ENCODE results near the gene NAALADL2. TPM values are rescaled to one million over a fixed set of nuclear protein-coding genes. Genes with fewer than 3 reads are reported as not detected.

The NAALADL2 gene
- total and polyA plus RNA-seq, 2 of the 4 experiments (the other 2 are of a cell fraction): 3.8 to 19.2 TPM

GRCh38 chr3:175002732-175003143 is 143.6 kb downstream of the NAALADL2 start:
- Histone ChIP-seq H2BK20ac (ENCODE audit: low read depth, low read length) (peak overlapping the region; percentile 99), H3K27me3 (ENCODE audit: control insufficient read depth, insufficient read depth, low read length) (no peaks in the 10 kb centered on the region), H3K56ac (ENCODE audit: extremely low read depth, insufficient read depth, low read length) (peak overlapping the region; percentile 97), H3K4me2 (ENCODE audit: low read depth, low read length) (no peak overlapping the region), H3K36me3 (ENCODE audit: control insufficient read depth, insufficient read depth, low read length) (no peaks in the 10 kb centered on the region), H3K9ac (ENCODE audit: low read depth, low read length) (no peak overlapping the region), H2BK120ac (ENCODE audit: low read depth, low read length) (peak overlapping the region; percentile 99), H2BK15ac (ENCODE audit: low read depth, low read length) (peak overlapping the region; percentile 7; the same call in 1 of the 3 replicates), H3K9me3 (ENCODE audit: control insufficient read depth, insufficient read depth, low read length) (no peaks in the 10 kb centered on the region), H2AK5ac (ENCODE audit: low read depth, low read length) (no peak overlapping the region), H2BK5ac (ENCODE audit: low read depth, low read length, poor library complexity, severe bottlenecking) (peak overlapping the region; percentile 99), H3K27ac (ENCODE audit: insufficient read depth, low read length) (peak overlapping the region; percentile 98; the same call in 1 of the 2 replicates), H3K23ac (ENCODE audit: low read depth, low read length) (peak overlapping the region; percentile 92), H3K4ac (ENCODE audit: low read depth, low read length) (peak overlapping the region; percentile 98), H4K20me1 (ENCODE audit: insufficient read depth, low read length) (no peaks in the 10 kb centered on the region), H2AK9ac (replicated peaks; ENCODE audit: low read depth, low read length, poor library complexity) (no peak overlapping the region), H3K4me3 (ENCODE audit: insufficient read depth, low read depth, low read length) (no peak overlapping the region), H3K18ac (ENCODE audit: low read depth, low read length) (no peak overlapping the region), H3K79me1 (ENCODE audit: low read depth in 1 of 2, low read length in 2 of 2) (no peaks in the 10 kb centered on the region), H3K9me1 (ENCODE audit: insufficient read depth, low read length) (no peaks in the 10 kb centered on the region), H4K8ac (ENCODE audit: low read depth in 2 of 2, low read length in 2 of 2) (peak overlapping the region; percentile 80 to 98), H3K4me1 (ENCODE audit: control insufficient read depth, insufficient read depth, low read length) (peaks cover 19% of the 10 kb centered on the region), H2AFZ (replicated peaks; ENCODE audit: low read length, poor library complexity) (no peak overlapping the region), H4K5ac (ENCODE audit: low read depth, low read length) (peak overlapping the region; percentile 97; the same call in 1 of the 2 replicates), H3K14ac (replicated peaks; ENCODE audit: low read depth, low read length) (peak overlapping the region; percentile 93; the same call in 1 of the 2 replicates), H4K91ac (ENCODE audit: insufficient read depth, low read depth, low read length) (peak overlapping the region; percentile 98)
- intact Hi-C loops (cut with micrococcal nuclease): loop anchor here (1.0 to 5.0 kb wide), 8 partner anchors 52 to 878 kb away; no protein-coding TSS in a partner anchor
- in situ Hi-C loops (cut with MboI; ENCODE audit: low sequenced_read_pairs): no loop called here
- no TSS peak for BruUV-seq (replicated peaks)
- dilution Hi-C loops (cut with HindIII; ENCODE audit: low sequenced_read_pairs, unreplicated experiment): no loop called here
- WGBS, 2 experiments (ENCODE audit: extremely low coverage in 2 of 2, insufficient read length in 1 of 2): no CpG with 5 or more reads among the region's 1 CpG
- DNase-seq (peak; percentile 99), ATAC-seq (ENCODE audit: low read depth) (peak; percentile 95)
- ChIA-PET CTCF (no interaction called here), POLR2A (ENCODE audit: unreplicated experiment) (interaction anchor here (0.8 kb wide), 1 partner anchor 563 kb away, joined by 3 read pairs; no protein-coding TSS in a partner anchor)
- 0 out of 2 replicates have a peak, but pooled peaks have one; percentile 16 for TF ChIP-seq RAD21 (IDR thresholded peaks at IDR 0.05; ENCODE audit: low read length)
- TF ChIP-seq MAFK (IDR thresholded peaks at IDR 0.05; ENCODE audit: low read depth, low read length): peak; percentile 65
- no peak for TF ChIP-seq CHD1 (IDR thresholded peaks at IDR 0.05; ENCODE audit: low read depth, low read length)
- TF ChIP-seq CEBPB (IDR thresholded peaks at IDR 0.05; ENCODE audit: low read depth, low read length): peak; percentile 94
- peak; percentile 66 for TF ChIP-seq BHLHE40 (IDR thresholded peaks at IDR 0.05; ENCODE audit: low read depth, low read length)
- peak; percentile 95 for TF ChIP-seq RCOR1 (IDR thresholded peaks at IDR 0.05; ENCODE audit: insufficient replicate concordance, low read length)
- TF ChIP-seq NFE2L2 (IDR thresholded peaks at IDR 0.05; ENCODE audit: low read depth, low read length): peak; percentile 75; the same call in 1 of the 2 replicates
- TF ChIP-seq SMC3 (IDR thresholded peaks at IDR 0.05; ENCODE audit: low read depth, low read length): no peak
- no peak for TF ChIP-seq POLR2A (IDR thresholded peaks at IDR 0.05; ENCODE audit: low read depth, low read length)
- TF ChIP-seq FOS (IDR thresholded peaks at IDR 0.05; ENCODE audit: low read depth, low read length): peak; percentile 95

Data from IMR-90 (cell line).